A549 (cell line): ENCODE results near the gene RNF213. TPM values are rescaled to one million over a fixed set of nuclear protein-coding genes. Genes with fewer than 3 reads are reported as not detected.

Source experiments
- ATAC-seq, 2 experiments: fragments of 200-7000 bp in 1 of 2; fragments of >200 bp in 1 of 2; cut with Nextera tagmentation in 1 of 2; cut with Tn5 transposase in 1 of 2; 3 replicates each; pipeline versions ENCODE4 v1.8.0 to v1.9.1; 2018 to 2020; ENCODE audit warnings: mild to moderate bottlenecking in 1 of 2, moderate library complexity in 1 of 2
- CTCF ChIA-PET: fragments of 300-600 bp; sonication (Branson Sonifier 250); formaldehyde crosslinking; extraction: SDS; loops from one replicate; lab custom pipeline; 2021; ENCODE audit warnings: antibody characterized with exemption, inconsistent platforms; lab: Yijun Ruan, JAX
- POLR2A ChIA-PET: fragments of 350-600 bp; formaldehyde crosslinking; extraction: SDS; loops from one replicate; lab custom pipeline; 2021; ENCODE audit warnings: antibody characterized with exemption, inconsistent platforms; lab: Yijun Ruan, JAX
- DNase-seq, 2 experiments: peaks; one replicate each; pipeline versions ENCODE4 v3.0.0 to v3.0.0-alpha.2; 2011 to 2016; ENCODE audit warnings: low read depth in 1 of 2, low spot score in 1 of 2
- FAIRE-seq: peaks from 2 replicates; lab custom pipeline; 2011; peaks lifted over from hg19 to GRCh38; lab: Jason Lieb, UNC
- H3K27ac ChIP-seq, 2 experiments: fragments of >200 bp; sonication (Bioruptor Twin); formaldehyde crosslinking; 3 replicates each; pipeline ENCODE4 v1.5.1; 2016 to 2017
- H3K4me1 ChIP-seq: fragments of >200 bp; sonication (Bioruptor Twin); formaldehyde crosslinking; 3 replicates; pipeline ENCODE4 v1.6.1; 2016
- H3K4me2 ChIP-seq: fragments of >200 bp; sonication (Bioruptor Twin); formaldehyde crosslinking; 3 replicates; pipeline ENCODE4 v1.6.1; 2016
- H3K4me3 ChIP-seq: fragments of >200 bp; sonication (Bioruptor Twin); formaldehyde crosslinking; 3 replicates; pipeline ENCODE4 v1.5.1; 2016
- H3K9me3 ChIP-seq: fragments of >200 bp; sonication (Bioruptor Twin); formaldehyde crosslinking; 3 replicates; pipeline ENCODE4 v1.6.1; 2016
- EHMT2 ChIP-seq: fragments of 200-600 bp; sonication (generic); IDR thresholded peaks from 2 replicates; pipeline ENCODE4 v1.6.1; 2016; ENCODE audit warnings: antibody characterized with exemption, low read depth, mild to moderate bottlenecking, moderate library complexity
- FOSB ChIP-seq: fragments of 250-450 bp; sonication (Bioruptor Pico); IDR thresholded peaks from 2 replicates; pipeline ENCODE4 v1.5.0; 2020; ENCODE audit warnings: mild to moderate bottlenecking, moderate library complexity
- FOXS1 ChIP-seq: fragments of 250-450 bp; sonication (Bioruptor Pico); IDR thresholded peaks from 2 replicates; pipeline ENCODE4 v1.5.0; 2020; ENCODE audit warnings: mild to moderate bottlenecking, moderate library complexity
- GATA3 ChIP-seq: IDR thresholded peaks from 2 replicates; pipeline ENCODE4 v1.6.1; 2012; ENCODE audit warnings: borderline replicate concordance
- HDAC2 ChIP-seq: fragments of 200-600 bp; sonication (generic); IDR thresholded peaks from 2 replicates; pipeline ENCODE4 v1.6.1; 2016
- HOXB13 ChIP-seq: fragments of 250-450 bp; sonication (Bioruptor Pico); IDR thresholded peaks from 2 replicates; pipeline ENCODE4 v1.5.0; 2020; ENCODE audit warnings: low read depth, mild to moderate bottlenecking, moderate library complexity
- HOXB5 ChIP-seq: fragments of 250-450 bp; sonication (Bioruptor Pico); IDR thresholded peaks from 2 replicates; pipeline ENCODE4 v1.5.0; 2020; ENCODE audit warnings: mild to moderate bottlenecking, moderate library complexity
- JUN ChIP-seq, 2 experiments: fragments of >200 bp; sonication (Bioruptor Twin); formaldehyde crosslinking; IDR thresholded peaks; 2 replicates in 1 of 2; 3 replicates in 1 of 2; pipeline ENCODE4 v1.6.1; 2016 to 2017
- JUNB ChIP-seq: fragments of >200 bp; sonication (Bioruptor Twin); formaldehyde crosslinking; IDR thresholded peaks from 2 replicates; pipeline ENCODE4 v1.6.1; 2016
- KDM1A ChIP-seq: fragments of 200-600 bp; sonication (generic); IDR thresholded peaks from 2 replicates; pipeline ENCODE4 v1.6.1; 2016; ENCODE audit warnings: low read depth, mild to moderate bottlenecking
- KDM5A ChIP-seq: fragments of 200-600 bp; sonication (generic); IDR thresholded peaks from 2 replicates; pipeline ENCODE4 v1.6.1; 2016; ENCODE audit warnings: antibody characterized with exemption, mild to moderate bottlenecking
- MAZ ChIP-seq: fragments of 150-350 bp; IDR thresholded peaks from 2 replicates; pipeline ENCODE4 v1.6.1; 2014; ENCODE audit warnings: antibody characterized with exemption, low read depth, low read length, borderline replicate concordance
- NFE2L2 ChIP-seq: fragments of 150-350 bp; conservative IDR thresholded peaks from 2 replicates; pipeline ENCODE4 v1.6.1; 2014; ENCODE audit warnings: low read length
- NPAS2 ChIP-seq: fragments of 250-450 bp; sonication (Bioruptor Pico); IDR thresholded peaks from 2 replicates; pipeline ENCODE4 v1.8.0; 2022; ENCODE audit warnings: mild to moderate bottlenecking, moderate library complexity, borderline replicate concordance
- NR3C1 ChIP-seq: fragments of >200 bp; sonication (Bioruptor Twin); formaldehyde crosslinking; IDR thresholded peaks from 3 replicates; pipeline ENCODE4 v1.6.1; 2017
- PHF8 ChIP-seq: fragments of 200-600 bp; sonication (generic); IDR thresholded peaks from 2 replicates; pipeline ENCODE4 v1.6.1; 2016; ENCODE audit warnings: low read depth, mild to moderate bottlenecking, antibody characterized with exemption, moderate library complexity, borderline replicate concordance
- RARB ChIP-seq: fragments of 250-450 bp; sonication (Bioruptor Pico); IDR thresholded peaks from 2 replicates; pipeline ENCODE4 v1.8.0; 2021; ENCODE audit warnings: mild to moderate bottlenecking, moderate library complexity
- RCOR1 ChIP-seq: fragments of 150-350 bp; IDR thresholded peaks from 2 replicates; pipeline ENCODE4 v1.6.1; 2014; ENCODE audit warnings: antibody characterized with exemption, low read length, low read depth
- RFX5 ChIP-seq: fragments of 450-650 bp; IDR thresholded peaks from 2 replicates; pipeline ENCODE4 v1.7.1; 2014; ENCODE audit warnings: antibody characterized with exemption, mild to moderate bottlenecking, moderate library complexity
- RNF2 ChIP-seq: fragments of 200-600 bp; sonication (generic); IDR thresholded peaks from 2 replicates; pipeline ENCODE4 v1.6.1; 2016; ENCODE audit warnings: low read depth, mild to moderate bottlenecking, antibody characterized with exemption, moderate library complexity, borderline replicate concordance
- SREBF2 ChIP-seq: fragments of 450-650 bp; IDR thresholded peaks from 2 replicates; pipeline ENCODE4 v1.6.1; 2014; ENCODE audit warnings: mild to moderate bottlenecking, moderate library complexity
- TFCP2L1 ChIP-seq: fragments of 250-450 bp; sonication (Bioruptor Pico); IDR thresholded peaks from 2 replicates; pipeline ENCODE4 v1.5.0; 2021; ENCODE audit warnings: mild to moderate bottlenecking
- TP53 ChIP-seq: fragments of 250-450 bp; sonication (Bioruptor Pico); IDR thresholded peaks from 2 replicates; pipeline ENCODE4 v1.5.0; 2021; ENCODE audit warnings: mild to moderate bottlenecking, moderate library complexity
- ZC3H11A ChIP-seq: fragments of 450-650 bp; IDR thresholded peaks from 2 replicates; pipeline ENCODE4 v1.6.1; 2014; ENCODE audit warnings: antibody characterized with exemption, mild to moderate bottlenecking
- ZSCAN20 ChIP-seq: fragments of 250-450 bp; sonication (Bioruptor Pico); IDR thresholded peaks from 2 replicates; pipeline ENCODE4 v1.8.0; 2022; ENCODE audit warnings: mild to moderate bottlenecking, moderate library complexity
- WGBS: methylation state at CpG from one replicate; pipeline ENCODE4 v1.1.6; 2017; ENCODE audit errors: missing lambda C conversion rate; 5-methylcytosine and 5-hydroxymethylcytosine counted together
- polyA plus RNA-seq, 4 experiments: library from polyadenylated mRNA; depleted of rRNA in 3 of 4; stranded (reverse); fragments of >200 nt; fragmentation: RNase III in 1 of 4; extraction: RNeasy Plus Mini Kit Qiagen cat#74134 plus additional on column Dnase treatment in 1 of 4; gene quantifications; 2 replicates in 3 of 4; 3 replicates in 1 of 4; pipeline ENCODE4 v1.2.3, GENCODE V29; 2011 to 2017
- TF ChIP-seq, protein P1 (sequence below): IDR thresholded peaks from 2 replicates; pipeline ENCODE4 v1.6.1; 2012; ENCODE audit warnings: low read depth, borderline replicate concordance
- TF ChIP-seq, protein P2 (sequence below): fragments of >200 bp; sonication (Bioruptor Twin); formaldehyde crosslinking; IDR thresholded peaks from 3 replicates; pipeline ENCODE4 v1.5.1; 2016
- TF ChIP-seq, protein P3 (sequence below): IDR thresholded peaks from 2 replicates; pipeline ENCODE4 v1.6.1; 2012
- TF ChIP-seq, protein P4 (sequence below): fragments of >200 bp; sonication (Bioruptor Twin); formaldehyde crosslinking; IDR thresholded peaks from 3 replicates; pipeline ENCODE4 v1.6.1; 2016
- TF ChIP-seq, protein P5 (sequence below): IDR thresholded peaks from 2 replicates; pipeline ENCODE4 v1.6.1; 2012

RNF213 gene
- polyA plus RNA-seq, 2 of the 4 experiments (the other 2 are of a cell fraction), result 59.1 to 127 TPM

DNA sequence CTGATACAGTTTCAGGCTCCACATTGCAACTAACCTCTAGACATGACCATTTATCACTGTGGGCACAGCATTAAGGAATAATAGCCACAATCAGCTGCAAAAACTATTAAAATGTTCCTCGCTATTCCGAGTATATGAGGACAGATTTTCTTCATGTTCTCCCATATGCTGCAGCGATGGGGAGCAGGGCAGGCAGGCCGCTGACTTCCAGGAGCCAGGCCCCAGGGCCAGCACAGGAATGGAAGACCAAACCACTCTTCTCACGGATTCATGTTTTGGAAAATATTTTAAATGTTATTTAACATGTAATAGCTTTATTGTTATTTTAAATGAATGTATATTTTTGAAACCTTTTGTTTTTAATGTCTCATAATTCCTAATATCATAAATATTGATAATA is 110.5 kb downstream of the RNF213 start:
- H3K4me3 ChIP-seq, result no peak overlapping the region
- no peak for ATAC-seq
- no peak for DNase-seq
- H3K9me3 ChIP-seq, result no peaks in the 10 kb centered on the region
- WGBS, result 95% methylated on average over 5 of the region's 5 CpGs
- CTCF ChIA-PET, result interaction anchor here (0.6 to 1.4 kb wide), 5 partner anchors 8 to 364 kb away, joined by 3 to 4 read pairs (median 3); no protein-coding TSS in a partner anchor
- no peaks in the 10 kb centered on the region for H3K4me1 ChIP-seq
- no peak overlapping the region for H3K4me2 ChIP-seq
- no peak for FAIRE-seq
- TF ChIP-seq KDM1A, result no peak
- no peak for TF ChIP-seq NR3C1
- TF ChIP-seq NPAS2 (CRISPR knock-in tag), result no peak
- TF ChIP-seq, protein P1, sequence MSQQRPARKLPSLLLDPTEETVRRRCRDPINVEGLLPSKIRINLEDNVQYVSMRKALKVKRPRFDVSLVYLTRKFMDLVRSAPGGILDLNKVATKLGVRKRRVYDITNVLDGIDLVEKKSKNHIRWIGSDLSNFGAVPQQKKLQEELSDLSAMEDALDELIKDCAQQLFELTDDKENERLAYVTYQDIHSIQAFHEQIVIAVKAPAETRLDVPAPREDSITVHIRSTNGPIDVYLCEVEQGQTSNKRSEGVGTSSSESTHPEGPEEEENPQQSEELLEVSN, result no peak
- TF ChIP-seq, protein P2, sequence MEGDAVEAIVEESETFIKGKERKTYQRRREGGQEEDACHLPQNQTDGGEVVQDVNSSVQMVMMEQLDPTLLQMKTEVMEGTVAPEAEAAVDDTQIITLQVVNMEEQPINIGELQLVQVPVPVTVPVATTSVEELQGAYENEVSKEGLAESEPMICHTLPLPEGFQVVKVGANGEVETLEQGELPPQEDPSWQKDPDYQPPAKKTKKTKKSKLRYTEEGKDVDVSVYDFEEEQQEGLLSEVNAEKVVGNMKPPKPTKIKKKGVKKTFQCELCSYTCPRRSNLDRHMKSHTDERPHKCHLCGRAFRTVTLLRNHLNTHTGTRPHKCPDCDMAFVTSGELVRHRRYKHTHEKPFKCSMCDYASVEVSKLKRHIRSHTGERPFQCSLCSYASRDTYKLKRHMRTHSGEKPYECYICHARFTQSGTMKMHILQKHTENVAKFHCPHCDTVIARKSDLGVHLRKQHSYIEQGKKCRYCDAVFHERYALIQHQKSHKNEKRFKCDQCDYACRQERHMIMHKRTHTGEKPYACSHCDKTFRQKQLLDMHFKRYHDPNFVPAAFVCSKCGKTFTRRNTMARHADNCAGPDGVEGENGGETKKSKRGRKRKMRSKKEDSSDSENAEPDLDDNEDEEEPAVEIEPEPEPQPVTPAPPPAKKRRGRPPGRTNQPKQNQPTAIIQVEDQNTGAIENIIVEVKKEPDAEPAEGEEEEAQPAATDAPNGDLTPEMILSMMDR, result no peak
- no peak for TF ChIP-seq JUNB
- TF ChIP-seq, protein P3, sequence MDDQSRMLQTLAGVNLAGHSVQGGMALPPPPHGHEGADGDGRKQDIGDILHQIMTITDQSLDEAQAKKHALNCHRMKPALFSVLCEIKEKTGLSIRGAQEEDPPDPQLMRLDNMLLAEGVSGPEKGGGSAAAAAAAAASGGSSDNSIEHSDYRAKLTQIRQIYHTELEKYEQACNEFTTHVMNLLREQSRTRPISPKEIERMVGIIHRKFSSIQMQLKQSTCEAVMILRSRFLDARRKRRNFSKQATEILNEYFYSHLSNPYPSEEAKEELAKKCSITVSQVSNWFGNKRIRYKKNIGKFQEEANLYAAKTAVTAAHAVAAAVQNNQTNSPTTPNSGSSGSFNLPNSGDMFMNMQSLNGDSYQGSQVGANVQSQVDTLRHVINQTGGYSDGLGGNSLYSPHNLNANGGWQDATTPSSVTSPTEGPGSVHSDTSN, result no peak
- no peak for TF ChIP-seq RNF2
- no peak for TF ChIP-seq HOXB13
- no peak for TF ChIP-seq SREBF2
- TF ChIP-seq, all 56 proteins: peak for 0
- H3K27ac ChIP-seq, result no peak overlapping the region
- POLR2A ChIA-PET, result no interaction called here

DNA sequence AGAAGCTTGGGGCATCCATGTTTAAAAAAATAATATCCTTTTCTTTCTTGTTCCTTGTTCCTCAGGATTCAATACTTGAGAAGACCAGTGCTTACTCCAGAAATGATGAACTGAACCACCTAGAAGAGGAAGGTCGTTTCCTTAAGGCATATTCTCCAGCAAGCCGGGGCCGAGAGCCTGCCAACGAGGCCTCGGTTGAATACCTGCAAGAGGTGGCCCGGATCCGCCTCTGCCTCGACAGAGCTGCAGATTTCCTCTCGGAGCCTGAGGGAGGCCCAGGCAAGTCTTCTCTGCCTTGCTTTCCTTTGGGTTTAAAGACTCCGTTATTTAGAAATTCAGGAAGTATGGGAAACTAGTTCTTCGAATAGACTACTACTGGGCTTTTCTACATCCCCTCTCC is 111.8 kb downstream of the RNF213 start:
- H3K4me1 ChIP-seq, result no peaks in the 10 kb centered on the region
- H3K27ac ChIP-seq, result no peak overlapping the region
- no peak overlapping the region for H3K4me2 ChIP-seq
- TF ChIP-seq MAZ, result no peak
- no peak for TF ChIP-seq HOXB13
- TF ChIP-seq TP53 (CRISPR knock-in tag), result no peak
- TF ChIP-seq NR3C1, result no peak
- no peak for TF ChIP-seq KDM1A
- TF ChIP-seq HDAC2, result no peak
- TF ChIP-seq, all 56 proteins: peak for 0
- 86% methylated on average over 11 of the region's 11 CpGs for WGBS
- Histone ChIP-seq H3K9me3 (no peaks in the 10 kb centered on the region), H3K4me3 (no peak overlapping the region)
- no peak for ATAC-seq
- POLR2A ChIA-PET, result no interaction called here
- CTCF ChIA-PET, result interaction anchor here (1.0 kb wide), 1 partner anchor 10 kb away, joined by 3 read pairs; no protein-coding TSS in a partner anchor
- no peak for FAIRE-seq
- DNase-seq, result no peak

DNA sequence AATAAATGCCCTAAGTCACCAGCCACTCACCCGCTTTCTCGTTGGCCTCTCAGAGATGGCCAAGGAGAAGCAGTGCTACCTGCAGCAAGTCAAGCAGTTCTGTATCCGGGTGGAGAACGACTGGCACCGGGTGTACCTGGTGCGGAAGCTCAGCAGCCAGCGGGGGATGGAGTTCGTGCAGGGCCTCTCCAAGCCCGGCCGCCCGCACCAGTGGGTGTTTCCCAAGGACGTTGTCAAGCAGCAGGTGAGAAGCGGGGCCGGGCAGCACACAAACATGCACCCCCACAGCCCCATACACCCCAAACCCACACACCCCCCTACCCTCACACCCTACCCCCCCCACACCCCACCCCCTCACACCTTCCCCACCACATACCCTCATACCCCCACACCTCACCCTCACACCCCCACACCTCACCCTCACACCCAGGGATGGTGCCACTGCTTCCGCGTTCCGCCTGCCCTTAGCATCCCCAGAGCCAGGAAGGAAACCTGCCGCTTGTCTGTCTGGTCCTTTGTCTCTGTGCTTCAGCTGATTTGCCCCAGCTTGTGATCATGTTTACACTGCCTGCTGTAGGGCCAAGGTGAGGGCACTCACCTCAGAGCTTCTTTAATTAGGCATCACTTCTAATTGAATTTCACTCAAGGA is 112.4 kb downstream of the RNF213 start:
- FAIRE-seq (no peak), ATAC-seq (no peak), DNase-seq (no peak)
- no peak overlapping the region for H3K4me2 ChIP-seq
- no peak overlapping the region for H3K27ac ChIP-seq
- POLR2A ChIA-PET, result no interaction called here
- CTCF ChIA-PET, result interaction anchor here (1.0 to 1.3 kb wide), 2 partner anchors 9 to 11 kb away, joined by 3 to 5 read pairs; no protein-coding TSS in a partner anchor
- no peaks in the 10 kb centered on the region for H3K4me1 ChIP-seq
- TF ChIP-seq, protein P4, sequence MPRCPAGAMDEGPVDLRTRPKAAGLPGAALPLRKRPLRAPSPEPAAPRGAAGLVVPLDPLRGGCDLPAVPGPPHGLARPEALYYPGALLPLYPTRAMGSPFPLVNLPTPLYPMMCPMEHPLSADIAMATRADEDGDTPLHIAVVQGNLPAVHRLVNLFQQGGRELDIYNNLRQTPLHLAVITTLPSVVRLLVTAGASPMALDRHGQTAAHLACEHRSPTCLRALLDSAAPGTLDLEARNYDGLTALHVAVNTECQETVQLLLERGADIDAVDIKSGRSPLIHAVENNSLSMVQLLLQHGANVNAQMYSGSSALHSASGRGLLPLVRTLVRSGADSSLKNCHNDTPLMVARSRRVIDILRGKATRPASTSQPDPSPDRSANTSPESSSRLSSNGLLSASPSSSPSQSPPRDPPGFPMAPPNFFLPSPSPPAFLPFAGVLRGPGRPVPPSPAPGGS, result no peak
- TF ChIP-seq TFCP2L1 (CRISPR knock-in tag) (no peak), FOSB (CRISPR knock-in tag) (no peak), EHMT2 (no peak), FOXS1 (CRISPR knock-in tag) (no peak), HOXB5 (no peak), RARB (no peak), GATA3 (no peak), KDM5A (no peak), RCOR1 (no peak), RFX5 (no peak), PHF8 (no peak), RNF2 (no peak), ZSCAN20 (CRISPR knock-in tag) (no peak), ZC3H11A (no peak), NFE2L2 (no peak), JUN (IDR thresholded peaks at IDR 0.05) (no peak)
- TF ChIP-seq, protein P5, sequence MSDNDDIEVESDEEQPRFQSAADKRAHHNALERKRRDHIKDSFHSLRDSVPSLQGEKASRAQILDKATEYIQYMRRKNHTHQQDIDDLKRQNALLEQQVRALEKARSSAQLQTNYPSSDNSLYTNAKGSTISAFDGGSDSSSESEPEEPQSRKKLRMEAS, result no peak
- WGBS, result 94% methylated on average over 15 of the region's 18 CpGs
- H3K4me3 ChIP-seq, result no peak overlapping the region
- H3K9me3 ChIP-seq, result no peaks in the 10 kb centered on the region
